ENCODE results near the gene BCDIN3D.

Gene BCDIN3D

GRCh38 chr12:49818241-49818895, 24.5 kb downstream of the BCDIN3D start:
- FAIRE-seq: no peak

- FAIRE-seq: no peak
Observed at GRCh38 chr12:49813131-49813530, 29.8 kb downstream of the BCDIN3D start.

GRCh38 chr12:49811961-49812401, 30.9 kb downstream of the BCDIN3D start:
- FAIRE-seq: no peak

- FAIRE-seq: no peak
Observed at GRCh38 chr12:49811136-49811535, 31.8 kb downstream of the BCDIN3D start.

- FAIRE-seq: no peak
Observed at GRCh38 chr12:49809906-49810389, 33.0 kb downstream of the BCDIN3D start.

- no peak for FAIRE-seq
Observed at GRCh38 chr12:49809381-49809905, 33.5 kb downstream of the BCDIN3D start.

- no peak for FAIRE-seq
Observed at GRCh38 chr12:49808686-49809380, 34.1 kb downstream of the BCDIN3D start.

GRCh38 chr12:49807991-49808580, 34.8 kb downstream of the BCDIN3D start:
- FAIRE-seq: no peak

- no peak for FAIRE-seq
Observed at GRCh38 chr12:49806877-49807276, 36.0 kb downstream of the BCDIN3D start.

GRCh38 chr12:49806321-49806813, 36.5 kb downstream of the BCDIN3D start:
- no peak for FAIRE-seq

- no peak for FAIRE-seq
Observed at GRCh38 chr12:49805409-49805808, 37.5 kb downstream of the BCDIN3D start.

- FAIRE-seq: no peak
Observed at GRCh38 chr12:49804821-49805220, 38.1 kb downstream of the BCDIN3D start.

GRCh38 chr12:49803693-49804450, 39.0 kb downstream of the BCDIN3D start:
- FAIRE-seq: no peak

GRCh38 chr12:49801141-49802063, 41.5 kb downstream of the BCDIN3D start:
- FAIRE-seq: no peak

- FAIRE-seq: no peak
Observed at GRCh38 chr12:49800421-49801140, 42.3 kb downstream of the BCDIN3D start.

- FAIRE-seq: no peak
Observed at GRCh38 chr12:49798934-49799333, 44.0 kb downstream of the BCDIN3D start.

GRCh38 chr12:49798248-49798647, 44.7 kb downstream of the BCDIN3D start:
- FAIRE-seq: no peak

- no peak for FAIRE-seq
Observed at GRCh38 chr12:49797449-49797776, 45.5 kb downstream of the BCDIN3D start.

- FAIRE-seq: no peak
Observed at GRCh38 chr12:49796606-49797448, 46.1 kb downstream of the BCDIN3D start.

- FAIRE-seq: no peak
Observed at GRCh38 chr12:49796155-49796554, 46.8 kb downstream of the BCDIN3D start.

All from A204.1 (cell line).